WERI-Rb-1 (cell line): ENCODE results near the gene PHF21A.

Source experiments
- DNase-seq: peaks from one replicate; pipeline ENCODE4 v3.0.0-alpha.2; 2020
- H3K27ac ChIP-seq: fragments of 250-450 bp; sonication (Bioruptor Pico); 2 replicates; pipeline ENCODE4 v1.5.1; 2020; ENCODE audit warnings: mild to moderate bottlenecking, moderate library complexity
- H3K27me3 ChIP-seq: fragments of 250-450 bp; sonication (Bioruptor Pico); 2 replicates; pipeline ENCODE4 v1.5.1; 2021; ENCODE audit warnings: mild to moderate bottlenecking, low read depth, moderate library complexity; ENCODE audit not compliant: insufficient read depth, severe bottlenecking
- H3K36me3 ChIP-seq: fragments of 250-450 bp; sonication (Bioruptor Pico); 2 replicates; pipeline ENCODE4 v1.5.1; 2020; ENCODE audit warnings: mild to moderate bottlenecking, moderate library complexity
- H3K4me3 ChIP-seq: 2 replicates; pipeline ENCODE4 v1.5.1; 2011; ENCODE audit warnings: low read depth, mild to moderate bottlenecking, control low read depth, low read length
- H3K9me3 ChIP-seq: fragments of 250-450 bp; sonication (Bioruptor Pico); 2 replicates; pipeline ENCODE4 v1.5.1; 2021; ENCODE audit warnings: mild to moderate bottlenecking, moderate library complexity; ENCODE audit not compliant: severe bottlenecking
- CTCF ChIP-seq: IDR thresholded peaks from 2 replicates; pipeline ENCODE4 v1.5.1; 2011; ENCODE audit warnings: low read depth, mild to moderate bottlenecking, control low read depth, inconsistent platforms, low read length

Gene PHF21A

GRCh38 chr11:46038529-46038928 is 82.7 kb downstream of the PHF21A start:
- Histone ChIP-seq H3K27me3 (no peaks in the 10 kb centered on the region), H3K36me3 (no peaks in the 10 kb centered on the region), H3K4me3 (no peak overlapping the region), H3K9me3 (no peaks in the 10 kb centered on the region), H3K27ac (no peak overlapping the region)
- DNase-seq, result no peak
- TF ChIP-seq CTCF, result no peak

GRCh38 chr11:46036969-46037368 is 84.3 kb downstream of the PHF21A start:
- Histone ChIP-seq H3K36me3 (no peaks in the 10 kb centered on the region), H3K27me3 (no peaks in the 10 kb centered on the region), H3K27ac (no peak overlapping the region), H3K9me3 (no peaks in the 10 kb centered on the region), H3K4me3 (no peak overlapping the region)
- no peak for DNase-seq
- TF ChIP-seq CTCF, result no peak

- Histone ChIP-seq H3K36me3 (no peaks in the 10 kb centered on the region), H3K4me3 (no peak overlapping the region), H3K27me3 (no peaks in the 10 kb centered on the region), H3K27ac (no peak overlapping the region), H3K9me3 (no peaks in the 10 kb centered on the region)
- DNase-seq, result no peak
- TF ChIP-seq CTCF, result no peak
Measured at GRCh38 chr11:46036009-46036408, 85.2 kb downstream of the PHF21A start.

- no peaks in the 10 kb centered on the region for H3K36me3 ChIP-seq
- H3K4me3 ChIP-seq, result no peak overlapping the region
- no peaks in the 10 kb centered on the region for H3K9me3 ChIP-seq
- no peak for DNase-seq
- no peak overlapping the region for H3K27ac ChIP-seq
- no peak for TF ChIP-seq CTCF
- no peaks in the 10 kb centered on the region for H3K27me3 ChIP-seq
Measured at GRCh38 chr11:46034041-46034440, 87.2 kb downstream of the PHF21A start.

GRCh38 chr11:46026606-46027293 is 94.5 kb downstream of the PHF21A start:
- Histone ChIP-seq H3K4me3 (no peak overlapping the region), H3K36me3 (no peaks in the 10 kb centered on the region), H3K27ac (no peak overlapping the region), H3K27me3 (no peaks in the 10 kb centered on the region), H3K9me3 (no peaks in the 10 kb centered on the region)
- TF ChIP-seq CTCF, result no peak
- no peak for DNase-seq

GRCh38 chr11:46020084-46020599 is 101.1 kb downstream of the PHF21A start:
- no peak for TF ChIP-seq CTCF
- Histone ChIP-seq H3K27ac (no peak overlapping the region), H3K9me3 (no peaks in the 10 kb centered on the region), H3K4me3 (no peak overlapping the region), H3K36me3 (no peaks in the 10 kb centered on the region), H3K27me3 (no peaks in the 10 kb centered on the region)
- DNase-seq, result no peak
